Measurements from ENCODE around the gene OR2K2. TPM values are rescaled to one million over a fixed set of nuclear protein-coding genes. Genes with fewer than 3 reads are reported as not detected.
A peak's percentile ranks its signal among the peaks of the same experiment; 100 is the strongest.
"Not testable (repeated sequence)": the region's sequence is repeated elsewhere in the genome, so short reads cannot be mapped to it uniquely, and the experiment has no call there.

OR2K2 gene
- total RNA-seq, 4 donors from 2014 or later, result not detected

DNA sequence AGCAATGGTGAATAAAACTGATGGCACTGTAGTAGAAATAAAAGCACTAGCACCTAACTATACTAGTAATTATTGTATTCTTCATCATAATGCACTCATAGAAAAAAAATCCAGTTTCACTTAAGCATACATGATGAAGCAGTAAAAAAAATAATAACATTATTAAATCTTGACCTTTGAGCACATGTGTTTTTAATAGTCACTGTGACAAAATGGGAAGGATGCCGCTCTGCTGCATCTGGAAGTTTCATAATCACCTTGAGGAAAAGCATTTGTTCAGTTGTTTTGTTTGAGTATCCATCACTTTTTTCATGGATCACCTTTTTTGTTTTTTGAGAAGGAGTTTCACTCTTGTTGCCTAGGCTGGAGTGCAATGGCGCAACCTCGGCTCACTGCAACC lies 13.2 kb downstream of the OR2K2 start:
- no peak overlapping the region for H3K4me3 ChIP-seq
- 64% methylated on average over 3 of the region's 3 CpGs for WGBS
- no peak overlapping the region for H3K27ac ChIP-seq (replicated peaks in 1 of 4)
- H3K4me1 ChIP-seq, result no peaks in the 10 kb centered on the region
- H3K27me3 ChIP-seq, result no peaks in the 10 kb centered on the region
- no peaks in the 10 kb centered on the region for H3K9me3 ChIP-seq
- H3K36me3 ChIP-seq, result no peaks in the 10 kb centered on the region
- DNase-seq (ENCODE audit: extremely low spot score), result no peak
- TF ChIP-seq, protein P1, sequence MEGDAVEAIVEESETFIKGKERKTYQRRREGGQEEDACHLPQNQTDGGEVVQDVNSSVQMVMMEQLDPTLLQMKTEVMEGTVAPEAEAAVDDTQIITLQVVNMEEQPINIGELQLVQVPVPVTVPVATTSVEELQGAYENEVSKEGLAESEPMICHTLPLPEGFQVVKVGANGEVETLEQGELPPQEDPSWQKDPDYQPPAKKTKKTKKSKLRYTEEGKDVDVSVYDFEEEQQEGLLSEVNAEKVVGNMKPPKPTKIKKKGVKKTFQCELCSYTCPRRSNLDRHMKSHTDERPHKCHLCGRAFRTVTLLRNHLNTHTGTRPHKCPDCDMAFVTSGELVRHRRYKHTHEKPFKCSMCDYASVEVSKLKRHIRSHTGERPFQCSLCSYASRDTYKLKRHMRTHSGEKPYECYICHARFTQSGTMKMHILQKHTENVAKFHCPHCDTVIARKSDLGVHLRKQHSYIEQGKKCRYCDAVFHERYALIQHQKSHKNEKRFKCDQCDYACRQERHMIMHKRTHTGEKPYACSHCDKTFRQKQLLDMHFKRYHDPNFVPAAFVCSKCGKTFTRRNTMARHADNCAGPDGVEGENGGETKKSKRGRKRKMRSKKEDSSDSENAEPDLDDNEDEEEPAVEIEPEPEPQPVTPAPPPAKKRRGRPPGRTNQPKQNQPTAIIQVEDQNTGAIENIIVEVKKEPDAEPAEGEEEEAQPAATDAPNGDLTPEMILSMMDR (IDR thresholded peaks at IDR 0.05), result no peak
- TF ChIP-seq POLR2A (IDR thresholded peaks at IDR 0.05; ENCODE audit: low read depth) (no peak), POLR2AphosphoS5 (IDR thresholded peaks at IDR 0.05) (no peak), EP300 (IDR thresholded peaks at IDR 0.05) (no peak)
- intact Hi-C loops (cut with DNase I), result no loop called here

- H3K9me3 ChIP-seq, result no peaks in the 10 kb centered on the region
- no peak for TF ChIP-seq POLR2AphosphoS5 (IDR thresholded peaks at IDR 0.05)
- H3K36me3 ChIP-seq, result no peaks in the 10 kb centered on the region
- intact Hi-C loops (cut with DNase I), result no loop called here
- no peak overlapping the region for H3K27ac ChIP-seq (replicated peaks in 1 of 4)
- 96% methylated on average over 5 of the region's 5 CpGs for WGBS
- no peak overlapping the region for H3K4me3 ChIP-seq
- no peaks in the 10 kb centered on the region for H3K27me3 ChIP-seq
- no peak for DNase-seq (ENCODE audit: extremely low spot score)
- no peaks in the 10 kb centered on the region for H3K4me1 ChIP-seq
Measured at GRCh38 chr9:111305914-111306313, 24.1 kb downstream of the OR2K2 start.

DNA sequence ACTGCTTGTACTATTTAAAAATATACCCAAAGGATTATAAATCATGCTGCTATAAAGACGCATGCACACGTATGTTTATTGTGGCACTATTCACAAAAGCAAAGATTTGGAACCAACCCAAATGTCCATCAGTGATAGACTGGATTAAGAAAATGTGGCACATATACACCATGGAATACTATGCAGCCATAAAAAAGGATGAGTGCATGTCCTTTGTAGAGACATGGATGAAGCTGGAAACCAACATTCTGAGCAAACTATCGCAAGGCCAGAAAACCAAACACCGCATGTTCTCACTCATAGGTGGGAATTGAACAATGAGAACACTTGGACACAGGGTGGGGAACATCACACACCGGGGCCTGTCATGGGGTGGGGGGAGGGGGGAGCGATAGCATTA lies 26.0 kb downstream of the OR2K2 start:
- DNase-seq (ENCODE audit: extremely low spot score); H3K27me3 ChIP-seq; H3K4me1 ChIP-seq; H3K36me3 ChIP-seq; H3K4me3 ChIP-seq; H3K27ac ChIP-seq (replicated peaks in 1 of 4); H3K9me3 ChIP-seq: not testable (repeated sequence)
- intact Hi-C loops (cut with DNase I), result loop anchor here (5.0 kb wide), 1 partner anchor 502 kb away; no protein-coding TSS in a partner anchor
- WGBS, result 97% methylated on average over 6 of the region's 6 CpGs

DNA sequence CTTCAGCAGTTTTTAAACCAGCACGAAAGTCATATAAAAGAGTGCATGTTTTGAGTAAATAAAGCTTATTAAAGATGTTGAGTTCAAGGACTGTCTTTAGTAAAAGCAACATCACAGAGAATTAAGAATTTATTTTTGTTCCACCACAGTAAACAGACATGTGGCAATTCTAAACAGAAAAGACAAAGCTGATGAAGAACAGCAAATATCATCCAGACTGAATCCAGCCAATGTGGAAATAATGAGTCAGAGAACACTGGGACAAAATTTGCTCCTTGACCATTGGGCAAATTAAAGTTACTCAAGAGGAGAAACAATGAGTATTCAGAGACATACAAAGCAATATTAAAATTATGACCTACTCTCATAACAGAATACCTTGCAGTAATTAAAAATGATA lies 28.8 kb downstream of the OR2K2 start:
- 87% methylated on average over 1 of the region's 1 CpG for WGBS
- H3K9me3 ChIP-seq, result no peaks in the 10 kb centered on the region
- H3K27me3 ChIP-seq, result peaks cover 0 to 4% (median 0%) of the 10 kb centered on the region in 4 donors
- H3K27ac ChIP-seq (replicated peaks in 1 of 4), result peak overlapping the region in 2 of 4 donors; percentile 2 to 66
- no peak for TF ChIP-seq EP300 (IDR thresholded peaks at IDR 0.05)
- TF ChIP-seq, protein P1 (IDR thresholded peaks at IDR 0.05), result no peak
- no peak for TF ChIP-seq POLR2A (IDR thresholded peaks at IDR 0.05; ENCODE audit: low read depth)
- peak in 1 of 2 donors; percentile 25 for TF ChIP-seq POLR2AphosphoS5 (IDR thresholded peaks at IDR 0.05)
- no peaks in the 10 kb centered on the region for H3K36me3 ChIP-seq
- no peak overlapping the region for H3K4me3 ChIP-seq
- no peak for DNase-seq (ENCODE audit: extremely low spot score)
- intact Hi-C loops (cut with DNase I), result loop anchor here (2.0 to 5.0 kb wide), 2 partner anchors 499 to 662 kb away; no protein-coding TSS in a partner anchor
- peaks cover 0 to 11% (median 4%) of the 10 kb centered on the region in 4 donors for H3K4me1 ChIP-seq

DNA sequence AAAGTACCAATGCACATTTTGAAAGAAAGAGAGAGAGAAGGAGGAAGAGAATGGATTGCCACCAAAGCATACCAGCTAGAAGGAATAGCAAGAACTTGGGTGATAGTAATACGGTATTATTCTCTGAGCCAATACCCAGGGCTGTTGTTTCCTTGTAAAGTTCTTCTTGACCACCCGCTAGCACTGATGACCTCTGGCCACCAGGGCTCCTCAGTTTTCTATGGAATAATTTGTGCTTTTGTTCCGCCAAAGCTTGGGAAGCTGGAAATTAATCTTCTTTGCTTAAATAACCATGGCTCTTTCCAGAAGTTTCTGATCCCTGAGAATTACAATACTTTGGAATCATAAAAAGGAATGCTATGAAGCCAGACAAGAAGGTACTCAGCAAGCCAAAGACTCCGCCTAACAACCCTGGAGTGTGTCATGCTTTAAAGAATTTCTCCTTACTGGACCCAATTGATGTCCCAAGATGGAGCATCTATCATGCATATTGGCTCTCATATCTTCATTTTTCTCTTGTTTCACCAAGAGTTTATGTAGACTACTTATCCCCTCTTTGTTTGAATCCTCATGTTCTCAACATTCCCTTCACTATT lies 29.8 kb downstream of the OR2K2 start:
- no peak for TF ChIP-seq POLR2AphosphoS5 (IDR thresholded peaks at IDR 0.05)
- no peak for TF ChIP-seq POLR2A (IDR thresholded peaks at IDR 0.05; ENCODE audit: low read depth)
- TF ChIP-seq EP300 (IDR thresholded peaks at IDR 0.05), result no peak
- 83% methylated on average over 4 of the region's 4 CpGs for WGBS
- no peaks in the 10 kb centered on the region for H3K9me3 ChIP-seq
- peaks cover 0 to 11% (median 6%) of the 10 kb centered on the region in 4 donors for H3K4me1 ChIP-seq
- H3K36me3 ChIP-seq, result no peaks in the 10 kb centered on the region
- peaks cover 0 to 4% (median 0%) of the 10 kb centered on the region in 4 donors for H3K27me3 ChIP-seq
- intact Hi-C loops (cut with DNase I), result loop anchor here (2.0 to 5.0 kb wide), 2 partner anchors 498 to 661 kb away; no protein-coding TSS in a partner anchor
- H3K27ac ChIP-seq (replicated peaks in 1 of 4), result peak overlapping the region in 3 of 4 donors; percentile 45 to 66 (median 55)
- DNase-seq (ENCODE audit: extremely low spot score), result no peak
- no peak overlapping the region for H3K4me3 ChIP-seq

GRCh38 chr9:111299599-111299966 lies 30.4 kb downstream of the OR2K2 start:
- WGBS, result 32% methylated on average over 4 of the region's 4 CpGs
- H3K27me3 ChIP-seq; H3K9me3 ChIP-seq; H3K36me3 ChIP-seq; DNase-seq (ENCODE audit: extremely low spot score): not testable (repeated sequence)
- intact Hi-C loops (cut with DNase I), result loop anchor here (5.0 kb wide), 1 partner anchor 262 kb away; the partner anchor contains the start of gene LPAR1
- Histone ChIP-seq H3K4me1 (peaks cover 0 to 13% (median 7%) of the 10 kb centered on the region in 4 donors), H3K27ac (replicated peaks in 1 of 4) (peak overlapping the region in 3 of 4 donors; percentile 45 to 66 (median 55)), H3K4me3 (peak overlapping the region in 3 of 4 donors; percentile 7 to 21 (median 10))
